ENCODE measurements around the gene FIGNL1. TPM values are rescaled to one million over a fixed set of nuclear protein-coding genes. Genes with fewer than 3 reads are reported as not detected.

FIGNL1 gene
- total RNA-seq, 1 donor from 2014 or later: 15.9 TPM

DNA sequence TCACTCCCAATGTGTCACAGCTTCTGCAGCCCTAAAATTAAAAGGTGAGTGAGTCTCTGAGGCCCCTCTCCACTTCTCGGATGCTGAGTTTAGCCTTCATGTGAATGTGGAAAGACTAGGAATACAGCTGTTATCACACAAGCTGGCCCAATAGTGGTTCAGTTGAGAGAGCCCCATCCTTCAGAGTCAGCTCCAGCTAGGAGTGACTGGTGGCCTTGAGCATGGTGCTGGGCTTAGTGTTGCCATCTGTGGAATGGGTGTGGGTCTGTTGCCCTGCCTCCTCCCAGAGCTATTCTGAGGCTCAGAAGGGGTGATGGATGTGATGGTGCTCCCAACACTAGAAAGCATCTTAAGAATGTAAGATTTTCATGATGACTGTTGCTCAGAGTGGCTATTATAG is 55.8 kb downstream of the FIGNL1 start:
- ATAC-seq: no peak

Other genes with a start within 250 kb of the FIGNL1 start
- 2.1 TPM for gene IKZF1, start 145.6 kb downstream of the FIGNL1 start, total RNA-seq
- gene DDC, start 115.1 kb upstream of the FIGNL1 start, total RNA-seq: not detected